Caco-2 (cell line): ENCODE data around the gene PGS1. TPM values are rescaled to one million over a fixed set of nuclear protein-coding genes. Genes with fewer than 3 reads are reported as not detected.
A peak's percentile ranks its signal among the peaks of the same experiment; 100 is the strongest.

Experiments used
- BruUV-seq: library from RNA; stranded (reverse); fragments of 400-500 nt; replicated peaks from 2 replicates; lab custom pipeline; 2021; lab: Mats Ljungman, UMichigan
- CTCF ChIA-PET: fragments of 300-600 bp; sonication (Branson Sonifier 250); formaldehyde crosslinking; loops from one replicate; lab custom pipeline; 2022; ENCODE audit warnings: antibody characterized with exemption; lab: Charles Lee
- POLR2A ChIA-PET: fragments of 300-600 bp; sonication (Branson Sonifier 250); formaldehyde crosslinking; loops from one replicate; lab custom pipeline; 2022; ENCODE audit warnings: antibody characterized with exemption; lab: Charles Lee
- DNase-seq, 2 experiments: peaks; one replicate each; pipeline versions ENCODE4 v3.0.0 to v3.0.0-alpha.2; 2020 to 2022
- H3K27me3 ChIP-seq: replicated peaks from 2 replicates; pipeline ENCODE4 v1.6.0; 2011; ENCODE audit warnings: low read length; ENCODE audit not compliant: control insufficient read depth, insufficient read depth
- H3K36me3 ChIP-seq: 2 replicates; pipeline ENCODE4 v1.5.1; 2011; ENCODE audit warnings: low read length; ENCODE audit not compliant: control insufficient read depth, insufficient read depth
- H3K4me1 ChIP-seq: fragments of 250-450 bp; sonication (Bioruptor Pico); 2 replicates; pipeline ENCODE4 v1.5.1; 2020; ENCODE audit warnings: mild to moderate bottlenecking
- H3K4me3 ChIP-seq: 2 replicates; pipeline ENCODE4 v1.5.1; 2011; ENCODE audit warnings: low read depth, mild to moderate bottlenecking, control low read depth, low read length
- H3K9me3 ChIP-seq: fragments of 250-450 bp; sonication (Bioruptor Pico); 2 replicates; pipeline ENCODE4 v1.5.1; 2020; ENCODE audit warnings: mild to moderate bottlenecking, moderate library complexity
- H3K27ac Mint-ChIP-seq: one replicate; pipeline ENCODE4 v1.8.0; 2022; ENCODE audit warnings: mixed read lengths; ENCODE audit not compliant: unreplicated experiment
- H3K27me3 Mint-ChIP-seq: one replicate; pipeline ENCODE4 v1.8.0; 2022; ENCODE audit warnings: mixed read lengths; ENCODE audit not compliant: insufficient read depth, unreplicated experiment
- H3K36me3 Mint-ChIP-seq: one replicate; pipeline ENCODE4 v1.8.0; 2022; ENCODE audit warnings: mild to moderate bottlenecking, mixed read lengths; ENCODE audit not compliant: insufficient read depth, unreplicated experiment
- H3K4me1 Mint-ChIP-seq: one replicate; pipeline ENCODE4 v1.8.0; 2022; ENCODE audit warnings: low read depth, mixed read lengths; ENCODE audit not compliant: unreplicated experiment
- H3K4me3 Mint-ChIP-seq: one replicate; pipeline ENCODE4 v1.8.0; 2022; ENCODE audit warnings: mild to moderate bottlenecking, moderate library complexity, mixed read lengths; ENCODE audit not compliant: unreplicated experiment
- H3K9me3 Mint-ChIP-seq: one replicate; pipeline ENCODE4 v1.8.0; 2022; ENCODE audit warnings: mixed read lengths; ENCODE audit not compliant: unreplicated experiment
- intact Hi-C: fragments of 100-400 bp; cut with micrococcal nuclease; formaldehyde crosslinking; loops from one replicate; pipeline ENCODE4 v1.10.0; 2022; ENCODE audit not compliant: unreplicated experiment
- total RNA-seq: library from RNA; stranded (reverse); gene quantifications from 2 replicates; pipeline ENCODE4 v1.2.3, GENCODE V29; 2022
- TF ChIP-seq, protein P1 (sequence below), 2 experiments: fragments of 200-600 bp in 1 of 2; IDR thresholded peaks; 1 replicate in 1 of 2; 2 replicates in 1 of 2; pipeline versions ENCODE4 v1.5.1 to v1.8.0; 2011 to 2022; ENCODE audit warnings: antibody characterized with exemption in 1 of 2, control low read depth in 1 of 2, inconsistent platforms in 1 of 2, low read depth in 1 of 2, low read length in 1 of 2, mild to moderate bottlenecking in 1 of 2, moderate library complexity in 1 of 2; ENCODE audit not compliant: insufficient read depth in 1 of 2, severe bottlenecking in 1 of 2, unreplicated experiment in 1 of 2

Gene PGS1
- total RNA-seq, 1 experiment from 2014 or later = 54.1 TPM

DNA sequence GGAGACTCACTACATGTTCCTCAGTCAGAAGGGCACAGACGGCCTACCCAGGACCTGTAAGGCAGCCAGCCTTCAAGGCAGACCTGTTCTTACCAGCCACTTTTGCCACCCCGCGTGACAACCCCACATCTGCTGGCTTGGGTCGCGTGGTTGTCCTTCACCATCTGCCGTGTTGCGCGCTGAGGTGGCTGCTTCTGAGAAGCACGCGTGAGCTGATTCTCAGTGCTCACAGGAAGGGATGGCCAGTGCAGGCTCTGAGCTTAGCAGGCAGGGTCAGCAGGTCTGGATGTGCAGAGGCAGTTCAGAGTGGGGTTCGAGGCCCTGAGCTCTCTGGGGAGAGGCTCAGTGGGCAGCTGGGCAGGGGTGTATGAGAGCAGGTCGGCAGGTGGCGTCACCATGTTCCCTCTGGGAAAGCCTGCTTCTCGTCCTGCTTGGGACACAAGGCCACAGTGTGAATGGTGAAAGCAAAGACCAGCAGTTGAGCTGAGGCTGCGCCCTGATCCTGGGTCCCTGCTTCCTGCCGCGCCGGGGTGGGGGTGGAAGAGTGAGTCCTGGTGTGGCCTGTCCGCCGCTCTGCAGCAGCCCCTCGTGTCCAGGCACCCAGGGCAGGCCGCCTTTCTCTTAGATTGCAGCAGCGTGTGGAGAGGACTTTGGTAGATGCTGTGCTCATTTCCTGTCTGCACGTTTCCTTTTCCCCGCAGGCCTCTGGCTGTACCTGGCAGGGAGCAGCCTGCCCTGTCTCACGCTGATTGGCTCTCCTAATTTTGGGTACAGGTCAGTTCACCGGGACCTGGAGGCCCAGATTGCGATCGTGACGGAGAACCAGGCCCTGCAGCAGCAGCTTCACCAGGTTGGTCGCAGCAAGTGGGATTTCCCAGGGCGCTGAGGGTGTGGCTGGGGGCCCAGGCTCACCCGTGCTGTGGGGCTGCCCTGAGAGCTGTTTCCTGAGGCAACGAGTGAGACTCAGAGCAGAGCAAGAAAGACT is 36.0 kb downstream of the PGS1 start:
- peaks cover 81% of the 10 kb centered on the region for H3K36me3 Mint-ChIP-seq
- no peak overlapping the region for H3K27ac Mint-ChIP-seq
- H3K27me3 ChIP-seq = no peaks in the 10 kb centered on the region
- peaks cover 38% of the 10 kb centered on the region for H3K4me1 ChIP-seq
- H3K36me3 ChIP-seq = peaks cover 7% of the 10 kb centered on the region
- no peak overlapping the region for H3K4me3 Mint-ChIP-seq
- H3K9me3 ChIP-seq = no peaks in the 10 kb centered on the region
- TF ChIP-seq, protein P1, sequence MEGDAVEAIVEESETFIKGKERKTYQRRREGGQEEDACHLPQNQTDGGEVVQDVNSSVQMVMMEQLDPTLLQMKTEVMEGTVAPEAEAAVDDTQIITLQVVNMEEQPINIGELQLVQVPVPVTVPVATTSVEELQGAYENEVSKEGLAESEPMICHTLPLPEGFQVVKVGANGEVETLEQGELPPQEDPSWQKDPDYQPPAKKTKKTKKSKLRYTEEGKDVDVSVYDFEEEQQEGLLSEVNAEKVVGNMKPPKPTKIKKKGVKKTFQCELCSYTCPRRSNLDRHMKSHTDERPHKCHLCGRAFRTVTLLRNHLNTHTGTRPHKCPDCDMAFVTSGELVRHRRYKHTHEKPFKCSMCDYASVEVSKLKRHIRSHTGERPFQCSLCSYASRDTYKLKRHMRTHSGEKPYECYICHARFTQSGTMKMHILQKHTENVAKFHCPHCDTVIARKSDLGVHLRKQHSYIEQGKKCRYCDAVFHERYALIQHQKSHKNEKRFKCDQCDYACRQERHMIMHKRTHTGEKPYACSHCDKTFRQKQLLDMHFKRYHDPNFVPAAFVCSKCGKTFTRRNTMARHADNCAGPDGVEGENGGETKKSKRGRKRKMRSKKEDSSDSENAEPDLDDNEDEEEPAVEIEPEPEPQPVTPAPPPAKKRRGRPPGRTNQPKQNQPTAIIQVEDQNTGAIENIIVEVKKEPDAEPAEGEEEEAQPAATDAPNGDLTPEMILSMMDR (IDR thresholded peaks at IDR 0.05; ENCODE audit: insufficient read depth in 1 of 2, low read depth in 1 of 2, low read length in 1 of 2, severe bottlenecking in 1 of 2, unreplicated experiment in 1 of 2) = no peak
- no peaks in the 10 kb centered on the region for H3K27me3 Mint-ChIP-seq
- peaks cover 25% of the 10 kb centered on the region for H3K4me1 Mint-ChIP-seq
- BruUV-seq = no TSS peak
- ChIA-PET POLR2A (no interaction called here), CTCF (no interaction called here)
- intact Hi-C loops = no loop called here
- H3K4me3 ChIP-seq = no peak overlapping the region
- H3K9me3 Mint-ChIP-seq = no peaks in the 10 kb centered on the region
- DNase-seq = no peak

- CTCF ChIA-PET = interaction anchor here (1.4 kb wide), 1 partner anchor 55 kb away, joined by 4 read pairs; no protein-coding TSS in a partner anchor
These were observed 37.6 kb downstream of the PGS1 start for GRCh38 chr17:78415821-78416711.

More at GRCh38 chr17:78415821-78416711, 37.6 kb downstream of the PGS1 start:
- POLR2A ChIA-PET = no interaction called here
- no peak for DNase-seq
- TF ChIP-seq, protein P1 (IDR thresholded peaks at IDR 0.05; ENCODE audit: insufficient read depth in 1 of 2, low read depth in 1 of 2, low read length in 1 of 2, severe bottlenecking in 1 of 2, unreplicated experiment in 1 of 2) = no peak
- H3K4me1 Mint-ChIP-seq = peaks cover 28% of the 10 kb centered on the region
- no peak overlapping the region for H3K4me3 ChIP-seq
- no peak overlapping the region for H3K4me3 Mint-ChIP-seq
- H3K27ac Mint-ChIP-seq = peak overlapping the region; percentile 70
- intact Hi-C loops = no loop called here
- peaks cover 9% of the 10 kb centered on the region for H3K36me3 ChIP-seq
- no peaks in the 10 kb centered on the region for H3K9me3 Mint-ChIP-seq
- H3K27me3 ChIP-seq = no peaks in the 10 kb centered on the region
- no TSS peak for BruUV-seq
- no peaks in the 10 kb centered on the region for H3K9me3 ChIP-seq
- H3K4me1 ChIP-seq = peaks cover 42% of the 10 kb centered on the region
- H3K27me3 Mint-ChIP-seq = no peaks in the 10 kb centered on the region
- peaks cover 82% of the 10 kb centered on the region for H3K36me3 Mint-ChIP-seq
